Pancreas (tissue), 10 donors: Measurements from ENCODE around the gene RETSAT. TPM values are rescaled to one million over a fixed set of nuclear protein-coding genes. Genes with fewer than 3 reads are reported as not detected.
A peak's percentile ranks its signal among the peaks of the same experiment; 100 is the strongest.

Experiments used
- ATAC-seq, 4 donors: fragments of 200-7000 bp; cut with Tn5 transposase; one replicate each; pipeline versions ENCODE4 v1.8.0 to v1.9.1; 2020; ENCODE audit warnings: mild to moderate bottlenecking in 4 of 4, moderate library complexity in 4 of 4
- DNase-seq, 6 donors: peaks; one replicate each; pipeline ENCODE4 v3.0.0-alpha.2; 2020
- FAIRE-seq: peaks from 2 replicates; lab custom pipeline; 2012; peaks lifted over from hg19 to GRCh38; lab: Jason Lieb, UNC
- H3K27ac ChIP-seq, 4 donors: fragments of 200-600 bp; sonication (generic); 1 replicate in 3 of 4; 2 replicates in 1 of 4; pipeline versions ENCODE4 v1.5.0 to v1.8.0; 2020
- H3K27me3 ChIP-seq, 4 donors: fragments of 200-600 bp; one replicate each; pipeline ENCODE4 v1.8.0; 2021
- H3K36me3 ChIP-seq, 3 donors: fragments of 200-600 bp; sonication (generic) in 1 of 3; one replicate each; pipeline versions ENCODE4 v1.5.0 to v1.8.0; 2020 to 2021
- H3K4me1 ChIP-seq, 3 donors: fragments of 200-600 bp; one replicate each; pipeline ENCODE4 v1.8.0; 2021
- H3K4me3 ChIP-seq, 4 donors: fragments of 200-600 bp; sonication (generic) in 2 of 4; one replicate each; pipeline versions ENCODE4 v1.5.0 to v1.8.0; 2020 to 2021
- H3K9me3 ChIP-seq, 4 donors: fragments of 200-600 bp; one replicate each; pipeline ENCODE4 v1.8.0; 2021
- CTCF ChIP-seq, 4 donors: fragments of 200-600 bp; sonication (generic) in 3 of 4; IDR thresholded peaks; one replicate each; pipeline versions ENCODE4 v1.5.0 to v1.8.0; 2021; ENCODE audit warnings: antibody characterized with exemption in 4 of 4
- WGBS, 2 donors: extraction: QIAGEN DNeasy Blood & Tissue Kit; methylation state at CpG; one replicate each; pipeline ENCODE4 v1.1.7; 2013; 5-methylcytosine and 5-hydroxymethylcytosine counted together
- intact Hi-C, 3 donors: fragments of 100-400 bp; cut with DNase I; formaldehyde crosslinking; loops; one replicate each; pipeline versions ENCODE4 v1.11.1 to v1.14.2; 2022
- polyA plus RNA-seq, 2 donors: library from polyadenylated mRNA; stranded (reverse); fragments of 200-250 nt; gene quantifications; one replicate each; pipeline ENCODE4 v1.2.3, GENCODE V29; 2013
- total RNA-seq, 6 donors: library from RNA; stranded (reverse); fragmentation: NEBNext Ultra II Directional in 4 of 6; extraction: Animal tissue kit (Norgen Biotek cat#: 25700) in 4 of 6; gene quantifications; one replicate each; pipeline versions ENCODE4 v1.2.1 to v1.2.4, GENCODE V29; 2021 to 2023
- donor health status: healthy with polysubstance abuse.
- donor health status: DM: no; HTN: no; CAD: no; lungs with moderate emphysema.
- donor health status: DM: no; HTN: no; CAD: no.
- donor health status: control.
- donor health status: control.
- donor health status: Bipolar disorder and iron deficiency.
- donor health status: DM: yes; HTN: yes; CAD: no.
- donor health status: DM: no; HTN: no; CAD: no.
- donor health status: DM: no; HTN: no; CAD: no.
- donor health status: DM: yes; HTN: yes; CAD: no.

RETSAT gene
- total and polyA plus RNA-seq, 8 donors = 20.7 to 48.3 (median 29.6) TPM

- Histone ChIP-seq H3K36me3 (no peaks in the 10 kb centered on the region), H3K27ac (no peak overlapping the region), H3K27me3 (no peaks in the 10 kb centered on the region), H3K4me1 (peaks cover 0 to 14% (median 5%) of the 10 kb centered on the region in 3 donors), H3K4me3 (no peak overlapping the region), H3K9me3 (no peaks in the 10 kb centered on the region)
- 93 to 96% methylated on average over 4 of the region's 4 CpGs for WGBS, 2 donors
- DNase-seq = no peak
- FAIRE-seq = no peak
- intact Hi-C loops = no loop called here
- ATAC-seq = no peak
- TF ChIP-seq CTCF (IDR thresholded peaks at IDR 0.05) = no peak
Measured at GRCh38 chr2:85393836-85394235, 39.5 kb upstream of the RETSAT start.

DNA sequence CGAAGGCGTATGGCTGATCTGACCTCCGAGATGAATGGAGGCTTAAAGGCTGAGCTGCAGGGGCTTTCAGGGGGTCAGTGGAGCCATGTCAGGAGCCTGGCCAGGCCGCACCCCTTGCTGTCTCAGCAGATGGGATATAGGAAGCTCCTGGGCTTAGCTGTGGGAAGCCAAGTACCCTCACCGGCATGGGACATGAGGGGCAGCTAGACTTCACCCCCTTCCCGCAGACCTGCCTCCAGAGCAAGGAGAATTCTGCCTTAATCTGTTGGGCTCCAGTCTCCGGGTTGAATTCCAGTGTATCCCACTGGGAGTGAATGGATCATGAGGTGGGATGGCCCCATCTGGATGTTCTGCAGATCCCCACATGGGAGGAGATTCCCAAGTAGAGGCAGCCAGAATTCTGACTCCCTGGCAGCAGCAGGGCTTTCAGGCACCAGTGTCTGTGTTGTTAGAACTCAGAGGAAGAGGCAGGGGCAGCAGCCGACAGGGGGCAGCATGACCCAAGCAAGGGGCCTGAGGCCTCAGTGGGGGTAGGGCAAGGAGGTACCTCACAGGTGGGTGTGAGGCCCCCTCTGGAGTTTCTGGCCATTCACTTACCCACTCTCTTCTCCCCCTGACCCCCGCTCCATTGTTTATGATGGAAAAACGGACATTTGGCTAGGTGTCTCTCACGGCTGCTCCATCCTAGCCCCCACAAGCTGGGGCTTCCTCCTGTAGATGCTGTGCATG is 36.8 kb upstream of the RETSAT start:
- WGBS, 2 donors = 74 to 82% methylated on average over 11 of the region's 11 CpGs
- intact Hi-C loops = no loop called here

DNA sequence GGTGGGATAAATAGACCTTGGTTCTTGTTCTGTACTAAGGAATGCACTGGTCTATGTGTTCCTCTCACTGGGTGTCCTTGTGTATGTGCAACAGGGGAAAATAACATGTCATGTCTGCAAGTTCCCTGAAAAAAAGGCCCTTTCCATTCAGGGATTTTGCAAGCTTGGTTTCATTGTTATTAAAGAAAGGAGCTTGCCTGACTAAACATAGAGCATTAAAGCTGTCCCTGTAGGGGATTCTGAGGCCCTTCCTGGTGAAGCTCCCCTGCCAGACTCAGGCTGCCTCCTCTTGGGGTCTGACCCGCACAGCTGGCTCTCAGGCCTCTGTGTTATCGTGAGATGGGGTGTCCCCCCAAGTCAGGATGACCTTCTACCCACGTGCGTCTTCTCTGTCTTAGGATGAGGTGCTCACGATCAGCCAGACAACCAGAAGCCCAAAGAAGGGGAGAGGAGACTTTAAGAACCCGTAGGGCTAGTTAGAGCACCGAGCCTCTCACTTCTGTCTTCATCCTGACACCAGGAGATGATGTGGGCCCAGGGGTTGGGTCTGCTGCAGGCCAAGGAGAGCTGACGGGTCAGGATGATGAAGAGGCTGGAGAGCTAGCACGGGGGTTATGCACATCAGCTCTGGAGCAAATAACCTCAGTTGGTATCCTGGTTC is 34.7 kb upstream of the RETSAT start:
- WGBS, 2 donors = 81 to 84% methylated on average over 9 of the region's 9 CpGs
- ATAC-seq (no peak), DNase-seq (no peak), FAIRE-seq (no peak)
- Histone ChIP-seq H3K27me3 (no peaks in the 10 kb centered on the region), H3K4me3 (no peak overlapping the region), H3K4me1 (no peaks in the 10 kb centered on the region), H3K9me3 (no peaks in the 10 kb centered on the region), H3K27ac (no peak overlapping the region), H3K36me3 (peaks cover 0 to 9% (median 4%) of the 10 kb centered on the region in 3 donors)
- intact Hi-C loops = no loop called here
- no peak for TF ChIP-seq CTCF (IDR thresholded peaks at IDR 0.05)

More for the DNA sequence above, 36.8 kb upstream of the RETSAT start:
- H3K27ac ChIP-seq = no peak overlapping the region
- H3K4me1 ChIP-seq = peaks cover 0 to 1% (median 0%) of the 10 kb centered on the region in 3 donors
- FAIRE-seq (no peak), ATAC-seq (peak; percentile 66 to 86 (median 81)), DNase-seq (peak in 5 of 6 donors; percentile 46 to 86 (median 69))
- H3K9me3 ChIP-seq = no peaks in the 10 kb centered on the region
- H3K27me3 ChIP-seq = no peaks in the 10 kb centered on the region
- no peaks in the 10 kb centered on the region for H3K36me3 ChIP-seq
- peak; percentile 26 to 52 (median 36) for TF ChIP-seq CTCF (IDR thresholded peaks at IDR 0.05)
- no peak overlapping the region for H3K4me3 ChIP-seq

DNA sequence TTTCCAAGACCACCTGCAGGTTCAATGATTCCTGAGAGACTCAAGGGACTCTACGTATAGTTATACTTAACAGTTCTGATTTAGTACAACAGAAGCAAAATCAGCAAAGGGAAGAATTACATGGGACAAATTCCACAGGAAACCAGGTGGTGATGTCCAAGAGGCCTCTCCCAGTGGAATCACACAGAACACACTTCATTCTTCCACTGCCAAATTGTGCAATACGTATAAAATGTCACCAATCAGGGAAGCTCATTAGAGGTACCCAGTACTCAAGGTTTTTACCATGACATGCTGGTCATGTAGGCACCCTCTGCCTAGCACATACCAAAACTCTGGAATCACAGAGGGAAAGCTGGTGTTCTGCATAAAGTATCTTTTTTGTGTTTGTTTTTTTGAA is 33.4 kb upstream of the RETSAT start:
- ATAC-seq (no peak), FAIRE-seq (no peak), DNase-seq (no peak)
- H3K4me1 ChIP-seq = no peaks in the 10 kb centered on the region
- H3K27me3 ChIP-seq = no peaks in the 10 kb centered on the region
- H3K4me3 ChIP-seq = no peak overlapping the region
- H3K27ac ChIP-seq = no peak overlapping the region
- no peak for TF ChIP-seq CTCF (IDR thresholded peaks at IDR 0.05)
- H3K9me3 ChIP-seq = no peaks in the 10 kb centered on the region
- 83 to 87% methylated on average over 2 of the region's 2 CpGs for WGBS, 2 donors
- peaks cover 0 to 15% (median 4%) of the 10 kb centered on the region in 3 donors for H3K36me3 ChIP-seq
- intact Hi-C loops = no loop called here

- no peak for ATAC-seq
- Histone ChIP-seq H3K4me3 (no peak overlapping the region), H3K27me3 (no peaks in the 10 kb centered on the region), H3K4me1 (no peaks in the 10 kb centered on the region), H3K36me3 (peaks cover 0 to 18% (median 4%) of the 10 kb centered on the region in 3 donors), H3K27ac (no peak overlapping the region), H3K9me3 (no peaks in the 10 kb centered on the region)
- no peak for FAIRE-seq
- no peak for TF ChIP-seq CTCF (IDR thresholded peaks at IDR 0.05)
- DNase-seq = no peak
- intact Hi-C loops = no loop called here
- WGBS, 2 donors = 78 to 89% methylated on average over 2 of the region's 2 CpGs
Measured at GRCh38 chr2:85385746-85386145, 31.4 kb upstream of the RETSAT start.
